ENCODE measurements around the gene ZFP36L2.

The ZFP36L2 gene

GRCh38 chr2:43266711-43267111 lies 40.3 kb upstream of the ZFP36L2 start:
- no peak for TF ChIP-seq CTCF (IDR thresholded peaks at IDR 0.05; ENCODE audit: low read depth, low read length, missing control alignments)
- Histone ChIP-seq H3K27me3 (replicated peaks) (no peaks in the 10 kb centered on the region), H3K27ac (no peak overlapping the region), H3K4me3 (ENCODE audit: low read depth, low read length) (no peak overlapping the region), H3K36me3 (replicated peaks) (no peaks in the 10 kb centered on the region)
- no peak for DNase-seq
- in situ Hi-C loops (cut with HindIII; ENCODE audit: low pct_ligation_motif_present, low sequenced_read_pairs) = no loop called here

DNA sequence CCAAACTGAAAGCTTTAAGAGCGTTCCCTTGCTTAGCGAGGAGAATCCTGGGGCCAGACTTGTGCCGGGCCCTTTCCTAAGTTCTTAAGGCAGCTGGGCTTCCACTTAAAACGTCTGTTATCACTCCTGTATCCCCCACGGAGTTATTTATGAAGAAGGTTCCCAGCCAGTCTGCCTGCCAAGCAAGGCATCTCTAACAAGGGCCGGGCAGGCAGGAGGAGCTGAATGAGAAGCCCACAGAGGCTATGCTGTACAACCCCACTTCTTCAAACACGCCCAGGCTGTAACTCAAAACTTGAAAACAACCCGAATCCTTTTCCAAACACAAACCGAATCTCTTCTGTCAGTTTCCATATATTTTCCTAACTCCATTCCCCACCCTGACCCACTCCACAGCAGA lies 39.0 kb upstream of the ZFP36L2 start:
- no peak for DNase-seq
- Histone ChIP-seq H3K4me3 (ENCODE audit: low read depth, low read length) (no peak overlapping the region), H3K27ac (no peak overlapping the region), H3K36me3 (replicated peaks) (no peaks in the 10 kb centered on the region), H3K27me3 (replicated peaks) (no peaks in the 10 kb centered on the region)
- TF ChIP-seq CTCF (IDR thresholded peaks at IDR 0.05; ENCODE audit: low read depth, low read length, missing control alignments) = no peak
- in situ Hi-C loops (cut with HindIII; ENCODE audit: low pct_ligation_motif_present, low sequenced_read_pairs) = no loop called here

- TF ChIP-seq CTCF (IDR thresholded peaks at IDR 0.05; ENCODE audit: low read depth, low read length, missing control alignments) = no peak
- no peak overlapping the region for H3K27ac ChIP-seq
- in situ Hi-C loops (cut with HindIII; ENCODE audit: low pct_ligation_motif_present, low sequenced_read_pairs) = no loop called here
- no peaks in the 10 kb centered on the region for H3K36me3 ChIP-seq (replicated peaks)
- DNase-seq = no peak
- H3K4me3 ChIP-seq (ENCODE audit: low read depth, low read length) = no peak overlapping the region
- H3K27me3 ChIP-seq (replicated peaks) = no peaks in the 10 kb centered on the region
Observed at GRCh38 chr2:43265001-43265400, 38.6 kb upstream of the ZFP36L2 start.

GRCh38 chr2:43262951-43263350 lies 36.5 kb upstream of the ZFP36L2 start:
- in situ Hi-C loops (cut with HindIII; ENCODE audit: low pct_ligation_motif_present, low sequenced_read_pairs) = no loop called here
- DNase-seq = no peak
- TF ChIP-seq CTCF (IDR thresholded peaks at IDR 0.05; ENCODE audit: low read depth, low read length, missing control alignments) = no peak
- Histone ChIP-seq H3K36me3 (replicated peaks) (no peaks in the 10 kb centered on the region), H3K27ac (no peak overlapping the region), H3K27me3 (replicated peaks) (no peaks in the 10 kb centered on the region), H3K4me3 (ENCODE audit: low read depth, low read length) (no peak overlapping the region)

GRCh38 chr2:43262239-43262638 lies 35.8 kb upstream of the ZFP36L2 start:
- H3K27ac ChIP-seq = no peak overlapping the region
- no peak for TF ChIP-seq CTCF (IDR thresholded peaks at IDR 0.05; ENCODE audit: low read depth, low read length, missing control alignments)
- H3K27me3 ChIP-seq (replicated peaks) = no peaks in the 10 kb centered on the region
- H3K36me3 ChIP-seq (replicated peaks) = no peaks in the 10 kb centered on the region
- H3K4me3 ChIP-seq (ENCODE audit: low read depth, low read length) = no peak overlapping the region
- DNase-seq = no peak
- in situ Hi-C loops (cut with HindIII; ENCODE audit: low pct_ligation_motif_present, low sequenced_read_pairs) = no loop called here

GRCh38 chr2:43259512-43259911 lies 33.1 kb upstream of the ZFP36L2 start:
- Histone ChIP-seq H3K27me3 (replicated peaks) (no peaks in the 10 kb centered on the region), H3K27ac (no peak overlapping the region), H3K4me3 (ENCODE audit: low read depth, low read length) (no peak overlapping the region), H3K36me3 (replicated peaks) (no peaks in the 10 kb centered on the region)
- DNase-seq = no peak
- TF ChIP-seq CTCF (IDR thresholded peaks at IDR 0.05; ENCODE audit: low read depth, low read length, missing control alignments) = no peak
- in situ Hi-C loops (cut with HindIII; ENCODE audit: low pct_ligation_motif_present, low sequenced_read_pairs) = no loop called here
